Activated effector memory CD4-positive, alpha-beta T cell treated with anti-CD3 and anti-CD28 coated beads, Interleukin-2, amount 50 U/mL, for 16 hours (primary cell): Measurements from ENCODE around the gene DDX10.

Experiments used
- DNase-seq: peaks from one replicate; pipeline ENCODE4 v3.0.0-alpha.2; 2020

Gene DDX10

GRCh38 chr11:108836541-108836940, 171.7 kb downstream of the DDX10 start:
- no peak for DNase-seq

GRCh38 chr11:108838102-108838791, 173.4 kb downstream of the DDX10 start:
- DNase-seq, result no peak

- DNase-seq, result no peak
Measured at GRCh38 chr11:108838792-108839105, 173.9 kb downstream of the DDX10 start.

GRCh38 chr11:108846009-108846408, 181.1 kb downstream of the DDX10 start:
- no peak for DNase-seq

- DNase-seq, result no peak
Measured at GRCh38 chr11:108847298-108847990, 182.6 kb downstream of the DDX10 start.

- no peak for DNase-seq
Measured at GRCh38 chr11:108851781-108852180, 186.9 kb downstream of the DDX10 start.

GRCh38 chr11:108852701-108853100, 187.8 kb downstream of the DDX10 start:
- no peak for DNase-seq

- no peak for DNase-seq
Measured at GRCh38 chr11:108853151-108853550, 188.3 kb downstream of the DDX10 start.

- no peak for DNase-seq
Measured at GRCh38 chr11:108853864-108854263, 189.0 kb downstream of the DDX10 start.

- no peak for DNase-seq
Measured at GRCh38 chr11:108854346-108854745, 189.5 kb downstream of the DDX10 start.

GRCh38 chr11:108857382-108857781, 192.5 kb downstream of the DDX10 start:
- DNase-seq, result no peak

- DNase-seq, result no peak
Measured at GRCh38 chr11:108858622-108859021, 193.8 kb downstream of the DDX10 start.

- no peak for DNase-seq
Measured at GRCh38 chr11:108859510-108859909, 194.6 kb downstream of the DDX10 start.

- DNase-seq, result no peak
Measured at GRCh38 chr11:108863528-108863927, 198.7 kb downstream of the DDX10 start.

GRCh38 chr11:108865406-108865805, 200.5 kb downstream of the DDX10 start:
- DNase-seq, result no peak

GRCh38 chr11:108866781-108867180, 201.9 kb downstream of the DDX10 start:
- no peak for DNase-seq

- DNase-seq, result no peak
Measured at GRCh38 chr11:108870373-108871020, 205.6 kb downstream of the DDX10 start.

GRCh38 chr11:108871152-108871551, 206.3 kb downstream of the DDX10 start:
- DNase-seq, result no peak

GRCh38 chr11:108871867-108872266, 207.0 kb downstream of the DDX10 start:
- no peak for DNase-seq

- no peak for DNase-seq
Measured at GRCh38 chr11:108872781-108873291, 208.0 kb downstream of the DDX10 start.

GRCh38 chr11:108873310-108873709, 208.4 kb downstream of the DDX10 start:
- no peak for DNase-seq

- no peak for DNase-seq
Measured at GRCh38 chr11:108873941-108874340, 209.1 kb downstream of the DDX10 start.

- DNase-seq, result no peak
Measured at GRCh38 chr11:108875134-108875533, 210.3 kb downstream of the DDX10 start.

GRCh38 chr11:108877178-108877577, 212.3 kb downstream of the DDX10 start:
- no peak for DNase-seq
